HEK293 (cell line): ENCODE data around the gene MAPKAPK3.

Experiments
- CTCF ChIA-PET: fragments of 350-600 bp; formaldehyde crosslinking; extraction: SDS; loops from one replicate; lab custom pipeline; 2021; ENCODE audit warnings: antibody characterized with exemption; lab: Yijun Ruan, JAX
- POLR2A ChIA-PET: fragments of 300-600 bp; formaldehyde crosslinking; extraction: SDS; loops from one replicate; lab custom pipeline; 2020; ENCODE audit warnings: antibody characterized with exemption, inconsistent platforms; lab: Yijun Ruan, JAX
- H3K27ac ChIP-seq: fragments of 200-500 bp; sonication (Bioruptor generic); 2 replicates; pipeline ENCODE4 v1.5.1; 2014; ENCODE audit warnings: low read depth, low read length, control low read depth, inconsistent platforms; ENCODE audit errors: extremely low read depth
- H3K36me3 ChIP-seq, 2 experiments: fragments of 200-500 bp in 1 of 2; sonication (Bioruptor generic) in 1 of 2; 1 replicate in 1 of 2; 2 replicates in 1 of 2; pipeline ENCODE4 v1.5.1; 2014 to 2017; ENCODE audit warnings: inconsistent platforms in 2 of 2, low read length in 2 of 2; ENCODE audit not compliant: control insufficient read depth in 2 of 2, insufficient read depth in 1 of 2
- H3K4me1 ChIP-seq: fragments of 200-500 bp; sonication (Bioruptor generic); 2 replicates; pipeline ENCODE4 v1.5.1; 2014; ENCODE audit warnings: mild to moderate bottlenecking, low read length, inconsistent platforms; ENCODE audit not compliant: control insufficient read depth, insufficient read depth
- H3K4me3 ChIP-seq: 2 replicates; pipeline ENCODE4 v1.5.1; 2011; ENCODE audit warnings: low read depth, mild to moderate bottlenecking, control low read depth, low read length, moderate library complexity
- H3K9me3 ChIP-seq: fragments of 200-500 bp; sonication (Bioruptor generic); 2 replicates; pipeline ENCODE4 v1.5.1; 2014; ENCODE audit warnings: low read depth, low read length, inconsistent platforms; ENCODE audit not compliant: control insufficient read depth, insufficient read depth
- KLF10 ChIP-seq: fragments of 450-650 bp; IDR thresholded peaks from 2 replicates; pipeline ENCODE4 v1.5.1; 2018; ENCODE audit warnings: missing biosample characterization, mild to moderate bottlenecking, missing genetic modification characterization
- PRDM2 ChIP-seq: fragments of 450-650 bp; formaldehyde crosslinking; IDR thresholded peaks from 2 replicates; pipeline ENCODE4 v1.5.1; 2016; ENCODE audit warnings: missing biosample characterization, missing genetic modification characterization, borderline replicate concordance
- RBAK ChIP-seq: fragments of 450-650 bp; formaldehyde crosslinking; IDR thresholded peaks from 2 replicates; pipeline ENCODE4 v1.5.1; 2016; ENCODE audit warnings: missing biosample characterization, missing genetic modification characterization
- ZBTB44 ChIP-seq: fragments of 450-650 bp; IDR thresholded peaks from 2 replicates; pipeline ENCODE4 v1.5.1; 2018; ENCODE audit warnings: missing biosample characterization, mild to moderate bottlenecking, missing genetic modification characterization
- ZBTB8A ChIP-seq: fragments of 450-650 bp; formaldehyde crosslinking; IDR thresholded peaks from 2 replicates; pipeline ENCODE4 v1.5.1; 2016; ENCODE audit warnings: missing biosample characterization, missing genetic modification characterization
- ZEB2 ChIP-seq: fragments of 450-650 bp; formaldehyde crosslinking; IDR thresholded peaks from 2 replicates; pipeline ENCODE4 v1.5.1; 2016; ENCODE audit warnings: missing biosample characterization, missing genetic modification characterization
- ZNF112 ChIP-seq: fragments of 450-650 bp; formaldehyde crosslinking; IDR thresholded peaks from 2 replicates; pipeline ENCODE4 v1.5.0; 2017; ENCODE audit warnings: missing biosample characterization, missing genetic modification characterization
- ZNF362 ChIP-seq: fragments of 450-650 bp; formaldehyde crosslinking; IDR thresholded peaks from 2 replicates; pipeline ENCODE4 v1.5.1; 2016; ENCODE audit warnings: missing biosample characterization, missing genetic modification characterization
- ZNF404 ChIP-seq: fragments of 450-650 bp; formaldehyde crosslinking; IDR thresholded peaks from 2 replicates; pipeline ENCODE4 v1.5.1; 2017; ENCODE audit warnings: missing biosample characterization, missing genetic modification characterization
- ZNF416 ChIP-seq: fragments of 450-650 bp; formaldehyde crosslinking; IDR thresholded peaks from 2 replicates; pipeline ENCODE4 v1.5.1; 2016; ENCODE audit warnings: missing biosample characterization, missing genetic modification characterization
- ZNF692 ChIP-seq: fragments of 450-650 bp; formaldehyde crosslinking; IDR thresholded peaks from 2 replicates; pipeline ENCODE4 v1.5.1; 2016; ENCODE audit warnings: missing biosample characterization, missing genetic modification characterization
- TF ChIP-seq, protein P1 (sequence below): fragments of 450-650 bp; formaldehyde crosslinking; IDR thresholded peaks from 2 replicates; pipeline ENCODE4 v1.5.1; 2017; ENCODE audit warnings: missing biosample characterization, missing genetic modification characterization
- TF ChIP-seq, protein P2 (sequence below): fragments of 450-650 bp; formaldehyde crosslinking; IDR thresholded peaks from 2 replicates; pipeline ENCODE4 v1.5.1; 2016; ENCODE audit warnings: missing biosample characterization, missing genetic modification characterization

Gene MAPKAPK3

GRCh38 chr3:50583897-50584296 lies 33.1 kb upstream of the MAPKAPK3 start (continued):
- TF ChIP-seq ZNF692 (tag by site-specific recombination) (no peak), PRDM2 (no peak), ZNF362 (tag by site-specific recombination) (no peak)
- TF ChIP-seq, protein P1, sequence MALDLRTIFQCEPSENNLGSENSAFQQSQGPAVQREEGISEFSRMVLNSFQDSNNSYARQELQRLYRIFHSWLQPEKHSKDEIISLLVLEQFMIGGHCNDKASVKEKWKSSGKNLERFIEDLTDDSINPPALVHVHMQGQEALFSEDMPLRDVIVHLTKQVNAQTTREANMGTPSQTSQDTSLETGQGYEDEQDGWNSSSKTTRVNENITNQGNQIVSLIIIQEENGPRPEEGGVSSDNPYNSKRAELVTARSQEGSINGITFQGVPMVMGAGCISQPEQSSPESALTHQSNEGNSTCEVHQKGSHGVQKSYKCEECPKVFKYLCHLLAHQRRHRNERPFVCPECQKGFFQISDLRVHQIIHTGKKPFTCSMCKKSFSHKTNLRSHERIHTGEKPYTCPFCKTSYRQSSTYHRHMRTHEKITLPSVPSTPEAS (tag by site-specific recombination): no peak

DNA sequence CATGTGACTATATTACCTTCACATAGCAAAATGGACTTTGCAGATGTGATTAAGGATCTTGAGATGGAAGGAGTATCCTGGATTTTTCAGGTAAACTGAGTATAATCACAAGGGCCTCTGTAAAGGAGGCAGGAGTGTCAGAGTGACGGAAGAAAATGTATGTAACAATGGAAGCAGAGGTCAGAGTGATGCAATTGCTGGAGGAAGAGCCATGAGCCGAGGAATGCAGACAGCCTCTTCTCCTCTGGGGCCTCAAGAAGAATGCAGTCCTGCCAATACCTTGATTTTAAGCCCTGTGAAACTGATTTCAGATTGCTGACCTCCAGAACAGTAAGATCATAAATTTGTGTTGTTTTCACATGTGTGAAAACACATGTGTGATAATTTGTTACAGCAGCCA lies 32.6 kb upstream of the MAPKAPK3 start:
- ChIA-PET CTCF (interaction anchor here (0.9 to 1.1 kb wide), 2 partner anchors 11 to 12 kb away, joined by 3 to 5 read pairs; no protein-coding TSS in a partner anchor), POLR2A (interaction anchor here (1.4 kb wide), 1 partner anchor 27 kb away, joined by 3 read pairs; the partner anchor contains the start of gene CISH)
- H3K27ac ChIP-seq: no peak overlapping the region
- peaks cover 0 to 45% of the 10 kb centered on the region in 2 experiments; a peak in 1 of 3 replicates for H3K36me3 ChIP-seq
- no peak for TF ChIP-seq ZNF404 (tag by site-specific recombination)
- TF ChIP-seq ZEB2 (tag by site-specific recombination): no peak
- TF ChIP-seq ZNF416: no peak
- TF ChIP-seq ZNF112 (tag by site-specific recombination): no peak
- TF ChIP-seq, protein P2, sequence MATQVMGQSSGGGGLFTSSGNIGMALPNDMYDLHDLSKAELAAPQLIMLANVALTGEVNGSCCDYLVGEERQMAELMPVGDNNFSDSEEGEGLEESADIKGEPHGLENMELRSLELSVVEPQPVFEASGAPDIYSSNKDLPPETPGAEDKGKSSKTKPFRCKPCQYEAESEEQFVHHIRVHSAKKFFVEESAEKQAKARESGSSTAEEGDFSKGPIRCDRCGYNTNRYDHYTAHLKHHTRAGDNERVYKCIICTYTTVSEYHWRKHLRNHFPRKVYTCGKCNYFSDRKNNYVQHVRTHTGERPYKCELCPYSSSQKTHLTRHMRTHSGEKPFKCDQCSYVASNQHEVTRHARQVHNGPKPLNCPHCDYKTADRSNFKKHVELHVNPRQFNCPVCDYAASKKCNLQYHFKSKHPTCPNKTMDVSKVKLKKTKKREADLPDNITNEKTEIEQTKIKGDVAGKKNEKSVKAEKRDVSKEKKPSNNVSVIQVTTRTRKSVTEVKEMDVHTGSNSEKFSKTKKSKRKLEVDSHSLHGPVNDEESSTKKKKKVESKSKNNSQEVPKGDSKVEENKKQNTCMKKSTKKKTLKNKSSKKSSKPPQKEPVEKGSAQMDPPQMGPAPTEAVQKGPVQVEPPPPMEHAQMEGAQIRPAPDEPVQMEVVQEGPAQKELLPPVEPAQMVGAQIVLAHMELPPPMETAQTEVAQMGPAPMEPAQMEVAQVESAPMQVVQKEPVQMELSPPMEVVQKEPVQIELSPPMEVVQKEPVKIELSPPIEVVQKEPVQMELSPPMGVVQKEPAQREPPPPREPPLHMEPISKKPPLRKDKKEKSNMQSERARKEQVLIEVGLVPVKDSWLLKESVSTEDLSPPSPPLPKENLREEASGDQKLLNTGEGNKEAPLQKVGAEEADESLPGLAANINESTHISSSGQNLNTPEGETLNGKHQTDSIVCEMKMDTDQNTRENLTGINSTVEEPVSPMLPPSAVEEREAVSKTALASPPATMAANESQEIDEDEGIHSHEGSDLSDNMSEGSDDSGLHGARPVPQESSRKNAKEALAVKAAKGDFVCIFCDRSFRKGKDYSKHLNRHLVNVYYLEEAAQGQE: no peak
- TF ChIP-seq ZBTB44 (tag by site-specific recombination): no peak
- TF ChIP-seq RBAK: no peak
- TF ChIP-seq KLF10 (tag by site-specific recombination): no peak
- no peak for TF ChIP-seq ZBTB8A (tag by site-specific recombination)
- no peaks in the 10 kb centered on the region for H3K9me3 ChIP-seq
- no peaks in the 10 kb centered on the region for H3K4me1 ChIP-seq
- no peak overlapping the region for H3K4me3 ChIP-seq
